ENCODE results near the gene FAM13B.

The FAM13B gene

GRCh38 chr5:137938751-137939143 is 94.1 kb downstream of the FAM13B start:
- no peak for ATAC-seq (ENCODE audit: insufficient read depth, low read depth)
- Histone ChIP-seq H3K27ac (ENCODE audit: low read length) (no peak overlapping the region), H4K20me1 (ENCODE audit: insufficient read depth, low read length) (no peaks in the 10 kb centered on the region), H3K4me3 (ENCODE audit: low read depth in 1 of 2, low read length in 2 of 2) (no peak overlapping the region), H3K27me3 (ENCODE audit: insufficient read depth, low read length, poor library complexity) (no peaks in the 10 kb centered on the region), H3K79me2 (ENCODE audit: insufficient read depth, low read length) (no peaks in the 10 kb centered on the region), H3K9ac (ENCODE audit: low read depth, low read length) (no peak overlapping the region), H3K36me3 (ENCODE audit: insufficient read depth, low read length) (peaks cover 61% of the 10 kb centered on the region), H2AFZ (ENCODE audit: low read depth, low read length) (no peak overlapping the region), H3K9me3 (ENCODE audit: insufficient read depth, low read length, severe bottlenecking) (no peaks in the 10 kb centered on the region), H3K4me1 (ENCODE audit: insufficient read depth, low read length) (no peaks in the 10 kb centered on the region), H3K4me2 (ENCODE audit: insufficient read depth, low read length) (no peak overlapping the region)
- no peak for DNase-seq
- no peak for TF ChIP-seq CTCF (IDR thresholded peaks at IDR 0.05; ENCODE audit: borderline replicate concordance, extremely low read depth, low read length, poor library complexity, severe bottlenecking)
- TF ChIP-seq EZH2 (IDR thresholded peaks at IDR 0.05; ENCODE audit: borderline replicate concordance, low read depth, low read length, severe bottlenecking): no peak

GRCh38 chr5:137937994-137938750 is 94.7 kb downstream of the FAM13B start:
- ATAC-seq (ENCODE audit: insufficient read depth, low read depth): no peak
- no peaks in the 10 kb centered on the region for H3K79me2 ChIP-seq (ENCODE audit: insufficient read depth, low read length)
- DNase-seq: no peak
- no peaks in the 10 kb centered on the region for H3K4me1 ChIP-seq (ENCODE audit: insufficient read depth, low read length)
- no peak overlapping the region for H2AFZ ChIP-seq (ENCODE audit: low read depth, low read length)
- H3K4me3 ChIP-seq (ENCODE audit: low read depth in 1 of 2, low read length in 2 of 2): no peak overlapping the region
- no peaks in the 10 kb centered on the region for H3K9me3 ChIP-seq (ENCODE audit: insufficient read depth, low read length, severe bottlenecking)
- H3K9ac ChIP-seq (ENCODE audit: low read depth, low read length): no peak overlapping the region
- TF ChIP-seq CTCF (IDR thresholded peaks at IDR 0.05; ENCODE audit: borderline replicate concordance, extremely low read depth, low read length, poor library complexity, severe bottlenecking) (no peak), EZH2 (IDR thresholded peaks at IDR 0.05; ENCODE audit: borderline replicate concordance, low read depth, low read length, severe bottlenecking) (no peak)
- H3K4me2 ChIP-seq (ENCODE audit: insufficient read depth, low read length): no peak overlapping the region
- H4K20me1 ChIP-seq (ENCODE audit: insufficient read depth, low read length): no peaks in the 10 kb centered on the region
- H3K27me3 ChIP-seq (ENCODE audit: insufficient read depth, low read length, poor library complexity): no peaks in the 10 kb centered on the region
- H3K36me3 ChIP-seq (ENCODE audit: insufficient read depth, low read length): peaks cover 56% of the 10 kb centered on the region
- H3K27ac ChIP-seq (ENCODE audit: low read length): no peak overlapping the region

GRCh38 chr5:137935694-137936093 is 97.2 kb downstream of the FAM13B start:
- DNase-seq (no peak), ATAC-seq (ENCODE audit: insufficient read depth, low read depth) (no peak)
- no peaks in the 10 kb centered on the region for H3K27me3 ChIP-seq (ENCODE audit: insufficient read depth, low read length, poor library complexity)
- H4K20me1 ChIP-seq (ENCODE audit: insufficient read depth, low read length): no peaks in the 10 kb centered on the region
- H3K4me1 ChIP-seq (ENCODE audit: insufficient read depth, low read length): no peaks in the 10 kb centered on the region
- H3K4me3 ChIP-seq (ENCODE audit: low read depth in 1 of 2, low read length in 2 of 2): no peak overlapping the region
- no peak overlapping the region for H3K9ac ChIP-seq (ENCODE audit: low read depth, low read length)
- peaks cover 32% of the 10 kb centered on the region for H3K36me3 ChIP-seq (ENCODE audit: insufficient read depth, low read length)
- H3K27ac ChIP-seq (ENCODE audit: low read length): no peak overlapping the region
- no peak overlapping the region for H2AFZ ChIP-seq (ENCODE audit: low read depth, low read length)
- no peaks in the 10 kb centered on the region for H3K9me3 ChIP-seq (ENCODE audit: insufficient read depth, low read length, severe bottlenecking)
- H3K4me2 ChIP-seq (ENCODE audit: insufficient read depth, low read length): no peak overlapping the region
- TF ChIP-seq CTCF (IDR thresholded peaks at IDR 0.05; ENCODE audit: borderline replicate concordance, extremely low read depth, low read length, poor library complexity, severe bottlenecking) (no peak), EZH2 (IDR thresholded peaks at IDR 0.05; ENCODE audit: borderline replicate concordance, low read depth, low read length, severe bottlenecking) (no peak)
- no peaks in the 10 kb centered on the region for H3K79me2 ChIP-seq (ENCODE audit: insufficient read depth, low read length)

All from DND-41 (cell line).